NB4 (cell line): Measurements from ENCODE around the gene GABRG3.

Experiments used
- DNase-seq: peaks from one replicate; pipeline ENCODE4 v3.0.0; 2010; ENCODE audit warnings: low read depth
- H3K4me3 ChIP-seq: one replicate; pipeline ENCODE4 v1.5.1; 2011; ENCODE audit warnings: mild to moderate bottlenecking, low read depth, low read length, moderate library complexity
- MYC ChIP-seq: IDR thresholded peaks from 2 replicates; pipeline ENCODE4 v1.6.1; 2011; ENCODE audit warnings: low read depth, low read length
- POLR2A ChIP-seq: IDR thresholded peaks from 2 replicates; pipeline ENCODE4 v1.6.1; 2011; ENCODE audit warnings: mild to moderate bottlenecking; ENCODE audit not compliant: insufficient read length; ENCODE audit errors: extremely low read depth
- TF ChIP-seq, protein P1 (sequence below): IDR thresholded peaks from 2 replicates; pipeline ENCODE4 v1.6.1; 2011; ENCODE audit warnings: low read depth, low read length
- TF ChIP-seq, protein P2 (sequence below): IDR thresholded peaks from one replicate; pipeline ENCODE4 v1.5.1; 2012; ENCODE audit warnings: low read depth, low read length

Gene GABRG3

DNA sequence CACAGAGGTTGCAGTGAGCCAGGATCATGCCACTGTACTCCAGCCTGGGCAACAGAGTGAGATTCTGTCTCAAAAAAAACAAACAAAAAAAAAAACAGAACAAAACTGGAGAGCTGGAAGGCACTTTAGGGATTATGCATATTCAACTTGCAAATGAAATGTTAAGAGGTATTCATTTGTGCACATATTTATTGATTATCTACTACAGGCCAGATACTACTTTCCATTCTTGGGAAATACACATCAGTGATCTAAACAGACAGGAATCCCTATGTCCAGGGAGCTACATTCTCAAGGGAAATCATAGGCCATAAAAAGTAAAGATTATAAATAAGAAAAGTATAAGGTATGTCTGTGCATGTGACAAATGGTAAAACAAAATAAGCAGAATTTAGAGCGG, 322.6 kb downstream of the GABRG3 start:
- no peak overlapping the region for H3K4me3 ChIP-seq
- TF ChIP-seq, protein P1, sequence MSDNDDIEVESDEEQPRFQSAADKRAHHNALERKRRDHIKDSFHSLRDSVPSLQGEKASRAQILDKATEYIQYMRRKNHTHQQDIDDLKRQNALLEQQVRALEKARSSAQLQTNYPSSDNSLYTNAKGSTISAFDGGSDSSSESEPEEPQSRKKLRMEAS = no peak
- TF ChIP-seq POLR2A = no peak
- TF ChIP-seq, protein P2, sequence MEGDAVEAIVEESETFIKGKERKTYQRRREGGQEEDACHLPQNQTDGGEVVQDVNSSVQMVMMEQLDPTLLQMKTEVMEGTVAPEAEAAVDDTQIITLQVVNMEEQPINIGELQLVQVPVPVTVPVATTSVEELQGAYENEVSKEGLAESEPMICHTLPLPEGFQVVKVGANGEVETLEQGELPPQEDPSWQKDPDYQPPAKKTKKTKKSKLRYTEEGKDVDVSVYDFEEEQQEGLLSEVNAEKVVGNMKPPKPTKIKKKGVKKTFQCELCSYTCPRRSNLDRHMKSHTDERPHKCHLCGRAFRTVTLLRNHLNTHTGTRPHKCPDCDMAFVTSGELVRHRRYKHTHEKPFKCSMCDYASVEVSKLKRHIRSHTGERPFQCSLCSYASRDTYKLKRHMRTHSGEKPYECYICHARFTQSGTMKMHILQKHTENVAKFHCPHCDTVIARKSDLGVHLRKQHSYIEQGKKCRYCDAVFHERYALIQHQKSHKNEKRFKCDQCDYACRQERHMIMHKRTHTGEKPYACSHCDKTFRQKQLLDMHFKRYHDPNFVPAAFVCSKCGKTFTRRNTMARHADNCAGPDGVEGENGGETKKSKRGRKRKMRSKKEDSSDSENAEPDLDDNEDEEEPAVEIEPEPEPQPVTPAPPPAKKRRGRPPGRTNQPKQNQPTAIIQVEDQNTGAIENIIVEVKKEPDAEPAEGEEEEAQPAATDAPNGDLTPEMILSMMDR = no peak
- no peak for TF ChIP-seq MYC
- no peak for DNase-seq

- no peak overlapping the region for H3K4me3 ChIP-seq
- TF ChIP-seq, protein P2 = no peak
- TF ChIP-seq MYC = no peak
- TF ChIP-seq, protein P1 = no peak
- no peak for TF ChIP-seq POLR2A
- DNase-seq = no peak
Measured at GRCh38 chr15:27317736-27318135, 346.8 kb downstream of the GABRG3 start.

DNA sequence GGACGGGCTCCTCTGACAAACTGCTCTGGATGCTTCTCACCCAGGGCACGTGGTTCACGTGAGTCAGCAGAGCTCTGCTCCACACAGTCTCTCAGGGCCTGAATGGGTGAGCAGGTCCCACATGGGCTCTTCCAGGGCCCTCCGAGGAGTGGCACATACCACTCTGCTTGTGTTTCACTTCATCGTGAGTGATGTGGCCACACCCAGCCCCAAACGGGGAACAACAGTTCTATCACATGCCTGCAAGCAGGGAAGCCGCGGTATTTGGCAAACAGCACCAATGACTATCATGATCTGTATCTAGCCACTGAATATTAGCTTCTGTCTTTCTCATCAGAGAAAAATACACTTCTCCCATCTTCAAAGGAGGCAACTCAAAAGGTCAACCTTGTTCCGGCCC, 352.8 kb downstream of the GABRG3 start:
- TF ChIP-seq POLR2A (no peak), MYC (no peak)
- TF ChIP-seq, protein P1 = no peak
- TF ChIP-seq, protein P2 = no peak
- H3K4me3 ChIP-seq = no peak overlapping the region
- no peak for DNase-seq

GRCh38 chr15:27324886-27325615, 354.1 kb downstream of the GABRG3 start:
- TF ChIP-seq, protein P2 = no peak
- TF ChIP-seq, protein P1 = no peak
- TF ChIP-seq POLR2A = no peak
- no peak for TF ChIP-seq MYC
- DNase-seq = no peak
- no peak overlapping the region for H3K4me3 ChIP-seq

- DNase-seq = no peak
- no peak overlapping the region for H3K4me3 ChIP-seq
- TF ChIP-seq MYC (no peak), POLR2A (no peak)
- TF ChIP-seq, protein P2 = no peak
- TF ChIP-seq, protein P1 = no peak
Measured at GRCh38 chr15:27327467-27328025, 356.6 kb downstream of the GABRG3 start.
